ENCODE data around the gene ANKLE1. TPM values are rescaled to one million over a fixed set of nuclear protein-coding genes. Genes with fewer than 3 reads are reported as not detected.

ANKLE1 gene
- total and polyA plus RNA-seq, 10 of the 15 experiments (the other 5 are each of a cell fraction or from before 2014, with no cell fraction given): 2.2 to 17.9 (median 10.9) TPM

- RAD21 ChIA-PET (ENCODE audit: unreplicated experiment): no interaction called here
- H3K4me2 ChIP-seq (ENCODE audit: control insufficient read depth, insufficient read depth): no peak overlapping the region
- SMC1A ChIA-PET (ENCODE audit: uncharacterized antibody, unreplicated experiment): interaction anchor here (0.6 kb wide), 1 partner anchor 164 kb away, joined by 5 read pairs; no protein-coding TSS in a partner anchor
- H3K4me1 ChIP-seq (ENCODE audit: control insufficient read depth, insufficient read depth, low read length): peaks cover 10% of the 10 kb centered on the region
- H4K20me1 ChIP-seq (ENCODE audit: control insufficient read depth, insufficient read depth): no peaks in the 10 kb centered on the region
- ATAC-seq (no peak), FAIRE-seq (no peak), DNase-seq (ENCODE audit: low read depth, low spot score) (no peak)
- no peaks in the 10 kb centered on the region; the same call in 2 of the 3 replicates for H3K9me3 ChIP-seq (replicated peaks; ENCODE audit: control insufficient read depth, insufficient read depth, low read length)
- H3K79me2 ChIP-seq (ENCODE audit: control insufficient read depth, insufficient read depth, low read length): no peaks in the 10 kb centered on the region
- 63% methylated on average over 24 of the region's 24 CpGs for WGBS (ENCODE audit: insufficient coverage, insufficient replicate concordance, low lambda C conversion rate, missing lambda C conversion rate)
- CTCF ChIA-PET: interaction anchor here (2.8 kb wide), 1 partner anchor 56 kb away, joined by 9 read pairs; no protein-coding TSS in a partner anchor
- H2AFZ ChIP-seq (ENCODE audit: control insufficient read depth, low read depth, low read length): no peak overlapping the region
- H3K36me3 ChIP-seq (ENCODE audit: control insufficient read depth in 2 of 2, insufficient read depth in 2 of 2, low read length in 1 of 2): no peaks in the 10 kb centered on the region
- no peaks in the 10 kb centered on the region; a peak in 2 of 4 replicates for H3K27me3 ChIP-seq (replicated peaks in 1 of 2; ENCODE audit: control insufficient read depth in 2 of 2, insufficient read depth in 2 of 2, low read length in 1 of 2)
- intact Hi-C loops (cut with micrococcal nuclease; ENCODE audit: unreplicated experiment): no loop called here
- in situ Hi-C loops (cut with MboI): no loop called here
- no peak overlapping the region for H3K4me3 ChIP-seq
- H3K9ac ChIP-seq (ENCODE audit: control insufficient read depth, insufficient read depth, low read length): no peak overlapping the region
- POLR2A ChIA-PET: interaction anchor here (1.2 kb wide), 1 partner anchor 21 kb away, joined by 3 read pairs; the partner anchor contains the start of gene DDA1
- no peak overlapping the region for H3K27ac ChIP-seq (ENCODE audit: control insufficient read depth, insufficient read depth)
- BruUV-seq (replicated peaks): no TSS peak
- no peak for TF ChIP-seq NR2F1 (conservative IDR thresholded peaks at IDR 0.05)
- TF ChIP-seq TBL1XR1 (IDR thresholded peaks at IDR 0.05; ENCODE audit: low read depth, low read length): no peak
- no peak for TF ChIP-seq TARDBP (IDR thresholded peaks at IDR 0.05; ENCODE audit: borderline replicate concordance)
- no peak for TF ChIP-seq CEBPZ (IDR thresholded peaks at IDR 0.05; ENCODE audit: low read depth, low read length)
- no peak for TF ChIP-seq SUZ12 (IDR thresholded peaks at IDR 0.05; ENCODE audit: unreplicated experiment)
- no peak for TF ChIP-seq TAF1 (IDR thresholded peaks at IDR 0.05; ENCODE audit: borderline replicate concordance, low read depth, low read length)
- TF ChIP-seq CREM (IDR thresholded peaks at IDR 0.05; ENCODE audit: low read depth): no peak
- TF ChIP-seq ZSCAN29 (IDR thresholded peaks at IDR 0.05): no peak
- no peak for TF ChIP-seq ZNF274 (IDR thresholded peaks at IDR 0.05; ENCODE audit: insufficient read depth, insufficient read length)
- TF ChIP-seq POLR2AphosphoS5 (IDR thresholded peaks at IDR 0.05; ENCODE audit: low read length): no peak
- TF ChIP-seq ASH2L (IDR thresholded peaks at IDR 0.05; ENCODE audit: borderline replicate concordance, low read depth): no peak
- TF ChIP-seq IRF3 (IDR thresholded peaks at IDR 0.05): no peak
- no peak for TF ChIP-seq RAD21 (IDR thresholded peaks at IDR 0.05; ENCODE audit: insufficient read depth, low read depth, low read length)
- no peak for TF ChIP-seq SKIL (IDR thresholded peaks at IDR 0.05; ENCODE audit: low read depth, poor library complexity, severe bottlenecking)
- no peak for TF ChIP-seq NR2C1 (IDR thresholded peaks at IDR 0.05)
These were observed 48.8 kb downstream of the ANKLE1 start for GRCh38 chr19:17330262-17331044.

Measured in GM12878 (cell line).